ENCODE measurements around the gene B3GNT2. TPM values are rescaled to one million over a fixed set of nuclear protein-coding genes. Genes with fewer than 3 reads are reported as not detected.

The B3GNT2 gene
- total and polyA plus RNA-seq, 3 experiments from 2014 or later, result 30.1 to 62.1 (median 30.9) TPM

GRCh38 chr2:62209427-62209991 is 13.6 kb downstream of the B3GNT2 start:
- Mint-ChIP-seq H3K4me3 (peak overlapping the region; percentile 19 to 88 (median 69)), H3K27me3 (no peaks in the 10 kb centered on the region), H3K36me3 (peaks cover 12 to 36% (median 16%) of the 10 kb centered on the region in 3 donors), H3K27ac (peak overlapping the region; percentile 86 to 98 (median 95)), H3K4me1 (peaks cover 98 to 100% (median 99%) of the 10 kb centered on the region in 3 donors), H3K9me3 (peaks cover 0 to 8% (median 3%) of the 10 kb centered on the region in 5 donors)
- Histone ChIP-seq H3K4me1 (ENCODE audit: insufficient read depth, low read length) (peaks cover 79% of the 10 kb centered on the region), H3K36me3 (ENCODE audit: insufficient read depth, low read length) (no peaks in the 10 kb centered on the region), H3K4me3 (ENCODE audit: low read length) (no peak overlapping the region), H3K27me3 (ENCODE audit: insufficient read depth, low read length, poor library complexity, severe bottlenecking) (no peaks in the 10 kb centered on the region), H3K27ac (ENCODE audit: low read depth, low read length) (peak overlapping the region; percentile 44), H3K9me3 (ENCODE audit: low read length) (peaks cover 7% of the 10 kb centered on the region)
- no peak for DNase-seq
- ChIA-PET POLR2A (interaction anchor here (0.6 to 1.5 kb wide), 3 partner anchors 9 to 14 kb away, joined by 3 to 7 read pairs (median 5); partner anchors contain the start of gene B3GNT2), CTCF (interaction anchor here (0.7 to 1.9 kb wide), 5 partner anchors 9 to 13 kb away, joined by 3 to 7 read pairs (median 3); no protein-coding TSS in a partner anchor)

DNA sequence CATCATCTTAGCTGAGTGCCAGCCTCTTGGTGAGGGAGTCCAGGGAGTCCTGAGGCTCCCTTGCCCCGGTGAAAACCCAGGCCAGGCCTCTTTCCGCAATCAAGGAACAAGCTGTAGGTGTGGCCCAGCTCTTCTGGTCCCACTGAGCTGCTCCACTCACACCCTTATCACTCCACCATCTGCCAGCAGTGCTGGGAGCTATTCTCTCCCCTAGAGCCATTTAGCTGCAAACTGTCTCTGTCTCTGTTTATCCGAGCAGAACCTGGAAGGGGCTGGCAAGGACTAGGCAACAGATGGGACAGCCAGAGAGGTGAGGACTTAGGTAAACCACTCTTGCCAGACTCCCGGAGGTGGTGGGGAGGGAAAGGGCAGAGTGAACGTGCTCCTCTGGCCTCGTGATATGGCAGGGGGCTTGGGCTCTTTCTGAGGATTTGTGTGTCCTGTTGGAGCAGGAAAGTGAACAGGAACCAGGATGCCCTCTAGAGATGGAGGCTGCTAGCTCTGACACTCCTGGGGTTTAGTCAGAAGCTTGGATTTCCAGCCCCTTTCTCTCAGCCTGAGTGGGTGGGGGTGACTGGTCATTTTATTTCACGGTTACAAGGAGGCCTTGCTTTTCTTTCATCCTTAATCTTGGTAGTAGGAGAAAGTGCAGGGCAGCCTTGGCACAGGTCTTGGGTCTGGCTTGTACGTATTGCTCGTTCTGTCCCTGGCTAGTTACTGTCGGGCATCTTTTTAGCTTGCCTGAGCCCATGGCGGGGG is 19.6 kb downstream of the B3GNT2 start:
- Mint-ChIP-seq H3K4me3 (peak overlapping the region in 6 of 7 donors; percentile 54 to 78 (median 59)), H3K9me3 (peaks cover 0 to 8% (median 3%) of the 10 kb centered on the region in 5 donors), H3K4me1 (peaks cover 99 to 100% (median 100%) of the 10 kb centered on the region in 3 donors), H3K36me3 (peaks cover 12 to 32% (median 16%) of the 10 kb centered on the region in 3 donors), H3K27ac (peak overlapping the region; percentile 39 to 98 (median 94)), H3K27me3 (no peaks in the 10 kb centered on the region)
- peaks cover 86% of the 10 kb centered on the region for H3K4me1 ChIP-seq (ENCODE audit: insufficient read depth, low read length)
- DNase-seq, result no peak
- H3K27ac ChIP-seq (ENCODE audit: low read depth, low read length), result peak overlapping the region; percentile 25
- H3K27me3 ChIP-seq (ENCODE audit: insufficient read depth, low read length, poor library complexity, severe bottlenecking), result no peaks in the 10 kb centered on the region
- POLR2A ChIA-PET, result interaction anchor here (0.9 kb wide), 1 partner anchor 18 kb away, joined by 3 read pairs; no protein-coding TSS in a partner anchor
- no peaks in the 10 kb centered on the region for H3K36me3 ChIP-seq (ENCODE audit: insufficient read depth, low read length)
- H3K9me3 ChIP-seq (ENCODE audit: low read length), result peaks cover 7% of the 10 kb centered on the region
- CTCF ChIA-PET, result interaction anchor here (0.9 to 2.4 kb wide), 2 partner anchors 15 to 87 kb away, joined by 3 to 9 read pairs; no protein-coding TSS in a partner anchor
- H3K4me3 ChIP-seq (ENCODE audit: low read length), result no peak overlapping the region

DNA sequence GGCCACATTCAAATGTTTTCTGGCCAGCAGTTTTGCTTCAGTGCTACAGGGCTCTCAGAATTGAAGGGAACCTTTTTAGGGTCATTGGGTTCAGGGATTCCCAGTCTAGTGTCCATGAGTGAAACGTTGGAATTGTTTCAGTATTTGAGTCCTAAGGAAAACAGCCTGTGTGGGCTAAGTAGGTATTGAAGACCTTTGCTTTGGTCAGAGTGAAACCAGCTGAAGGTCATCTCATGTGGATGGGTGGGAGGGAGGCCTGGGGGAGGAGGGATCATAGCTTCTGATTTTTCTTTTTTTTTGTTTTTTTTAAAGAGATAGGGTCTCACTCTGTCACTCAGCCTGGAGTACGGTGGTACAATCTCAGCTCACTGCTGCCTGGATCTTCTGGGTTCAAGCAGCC is 20.2 kb downstream of the B3GNT2 start:
- Mint-ChIP-seq H3K36me3 (peaks cover 12 to 30% (median 16%) of the 10 kb centered on the region in 3 donors), H3K4me1 (peaks cover 100% of the 10 kb centered on the region in 3 donors), H3K27me3 (no peaks in the 10 kb centered on the region), H3K27ac (peak overlapping the region; percentile 39 to 98 (median 94)), H3K9me3 (peaks cover 0 to 8% (median 3%) of the 10 kb centered on the region in 5 donors), H3K4me3 (peak overlapping the region in 6 of 7 donors; percentile 45 to 78 (median 68))
- DNase-seq, result no peak
- Histone ChIP-seq H3K4me1 (ENCODE audit: insufficient read depth, low read length) (peaks cover 92% of the 10 kb centered on the region), H3K4me3 (ENCODE audit: low read length) (no peak overlapping the region), H3K9me3 (ENCODE audit: low read length) (peaks cover 7% of the 10 kb centered on the region), H3K36me3 (ENCODE audit: insufficient read depth, low read length) (no peaks in the 10 kb centered on the region), H3K27me3 (ENCODE audit: insufficient read depth, low read length, poor library complexity, severe bottlenecking) (no peaks in the 10 kb centered on the region), H3K27ac (ENCODE audit: low read depth, low read length) (no peak overlapping the region)
- POLR2A ChIA-PET, result interaction anchor here (0.9 to 1.4 kb wide), 3 partner anchors 19 to 98 kb away, joined by 3 to 4 read pairs (median 3); no protein-coding TSS in a partner anchor
- CTCF ChIA-PET, result interaction anchor here (2.4 kb wide), 1 partner anchor 15 kb away, joined by 9 read pairs; no protein-coding TSS in a partner anchor

DNA sequence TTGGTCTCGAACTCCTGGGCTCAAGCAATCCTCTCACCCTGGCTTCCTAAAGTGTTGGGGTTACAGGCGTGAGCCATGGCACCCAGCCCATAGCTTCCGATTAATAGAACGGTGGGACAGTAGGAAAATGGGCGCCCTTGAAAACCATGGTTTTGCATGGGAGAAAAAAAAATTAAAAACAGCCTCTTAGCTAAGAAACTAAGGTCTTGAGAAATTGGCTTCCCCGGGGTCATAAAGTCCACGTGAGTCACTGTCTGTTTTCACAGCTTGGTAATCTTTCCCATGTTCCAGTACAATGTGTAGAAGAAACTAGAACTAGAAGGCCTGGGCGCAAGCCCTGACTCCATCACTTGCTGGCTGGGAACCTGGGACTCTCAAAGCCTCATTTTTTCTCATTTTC is 20.7 kb downstream of the B3GNT2 start:
- Histone ChIP-seq H3K27me3 (ENCODE audit: insufficient read depth, low read length, poor library complexity, severe bottlenecking) (no peaks in the 10 kb centered on the region), H3K4me3 (ENCODE audit: low read length) (no peak overlapping the region), H3K9me3 (ENCODE audit: low read length) (peaks cover 6% of the 10 kb centered on the region), H3K36me3 (ENCODE audit: insufficient read depth, low read length) (no peaks in the 10 kb centered on the region), H3K27ac (ENCODE audit: low read depth, low read length) (no peak overlapping the region), H3K4me1 (ENCODE audit: insufficient read depth, low read length) (peaks cover 97% of the 10 kb centered on the region)
- Mint-ChIP-seq H3K27me3 (no peaks in the 10 kb centered on the region), H3K4me1 (peaks cover 99 to 100% (median 100%) of the 10 kb centered on the region in 3 donors), H3K4me3 (peak overlapping the region; percentile 19 to 78 (median 67)), H3K9me3 (peaks cover 0 to 8% (median 3%) of the 10 kb centered on the region in 5 donors), H3K27ac (peak overlapping the region; percentile 83 to 98 (median 95)), H3K36me3 (peaks cover 7 to 26% (median 13%) of the 10 kb centered on the region in 3 donors)
- ChIA-PET POLR2A (interaction anchor here (0.9 to 1.4 kb wide), 3 partner anchors 19 to 97 kb away, joined by 3 to 4 read pairs (median 3); no protein-coding TSS in a partner anchor), CTCF (interaction anchor here (2.4 kb wide), 1 partner anchor 16 kb away, joined by 9 read pairs; no protein-coding TSS in a partner anchor)
- no peak for DNase-seq

DNA sequence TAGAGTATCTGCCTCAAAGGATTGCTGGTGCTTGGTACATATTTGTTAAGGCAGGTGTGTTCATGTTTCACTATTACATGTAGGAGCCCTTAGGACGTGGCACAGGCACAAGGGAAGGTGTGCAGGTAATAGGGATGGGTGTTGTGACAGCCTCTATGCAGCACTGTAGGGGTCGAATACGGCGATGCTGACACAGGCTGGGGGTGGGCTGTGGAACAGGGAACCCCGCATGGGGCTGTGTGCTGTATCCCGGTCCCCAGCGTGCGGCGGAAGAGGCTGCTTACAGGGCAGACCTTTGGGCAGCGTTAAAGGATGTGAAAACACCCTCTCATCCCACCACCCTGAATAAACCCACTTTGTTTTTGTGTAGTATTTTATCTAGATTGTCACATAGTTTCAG is 21.5 kb downstream of the B3GNT2 start:
- CTCF ChIA-PET, result interaction anchor here (0.7 to 1.6 kb wide), 2 partner anchors 17 to 19 kb away, joined by 3 read pairs; no protein-coding TSS in a partner anchor
- peaks cover 0 to 24% (median 6%) of the 10 kb centered on the region in 3 donors for H3K36me3 Mint-ChIP-seq
- peak overlapping the region; percentile 83 to 98 (median 94) for H3K27ac Mint-ChIP-seq

GRCh38 chr2:62217970-62218369 is 22.1 kb downstream of the B3GNT2 start:
- Mint-ChIP-seq H3K4me3 (peak overlapping the region in 6 of 7 donors; percentile 5 to 73 (median 68)), H3K27me3 (no peaks in the 10 kb centered on the region), H3K27ac (peak overlapping the region in 7 of 8 donors; percentile 88 to 98 (median 95)), H3K9me3 (no peaks in the 10 kb centered on the region), H3K4me1 (peaks cover 99 to 100% (median 100%) of the 10 kb centered on the region in 3 donors), H3K36me3 (peaks cover 5 to 25% (median 12%) of the 10 kb centered on the region in 3 donors)
- ChIA-PET POLR2A (interaction anchor here (1.2 kb wide), 1 partner anchor 22 kb away, joined by 3 read pairs; the partner anchor contains the start of gene B3GNT2), CTCF (interaction anchor here (0.7 to 1.6 kb wide), 3 partner anchors 9 to 19 kb away, joined by 3 read pairs; no protein-coding TSS in a partner anchor)
- no peaks in the 10 kb centered on the region for H3K9me3 ChIP-seq (ENCODE audit: low read length)
- DNase-seq, result no peak
- no peak overlapping the region for H3K4me3 ChIP-seq (ENCODE audit: low read length)
- no peak overlapping the region for H3K27ac ChIP-seq (ENCODE audit: low read depth, low read length)
- H3K27me3 ChIP-seq (ENCODE audit: insufficient read depth, low read length, poor library complexity, severe bottlenecking), result no peaks in the 10 kb centered on the region
- H3K36me3 ChIP-seq (ENCODE audit: insufficient read depth, low read length), result no peaks in the 10 kb centered on the region
- H3K4me1 ChIP-seq (ENCODE audit: insufficient read depth, low read length), result peaks cover 99% of the 10 kb centered on the region

More for the DNA sequence above, 21.5 kb downstream of the B3GNT2 start:
- H3K9me3 ChIP-seq (ENCODE audit: low read length), result no peaks in the 10 kb centered on the region
- no peaks in the 10 kb centered on the region for H3K27me3 Mint-ChIP-seq
- POLR2A ChIA-PET, result interaction anchor here (1.4 kb wide), 1 partner anchor 86 kb away, joined by 3 read pairs; no protein-coding TSS in a partner anchor
- H3K4me3 Mint-ChIP-seq, result peak overlapping the region; percentile 19 to 78 (median 68)
- H3K27ac ChIP-seq (ENCODE audit: low read depth, low read length), result no peak overlapping the region
- H3K36me3 ChIP-seq (ENCODE audit: insufficient read depth, low read length), result no peaks in the 10 kb centered on the region
- H3K9me3 Mint-ChIP-seq, result peaks cover 0 to 1% (median 0%) of the 10 kb centered on the region in 5 donors
- DNase-seq, result no peak
- no peak overlapping the region for H3K4me3 ChIP-seq (ENCODE audit: low read length)
- peaks cover 99 to 100% (median 100%) of the 10 kb centered on the region in 3 donors for H3K4me1 Mint-ChIP-seq
- peaks cover 99% of the 10 kb centered on the region for H3K4me1 ChIP-seq (ENCODE audit: insufficient read depth, low read length)
- H3K27me3 ChIP-seq (ENCODE audit: insufficient read depth, low read length, poor library complexity, severe bottlenecking), result no peaks in the 10 kb centered on the region

GRCh38 chr2:62219407-62220159 is 23.7 kb downstream of the B3GNT2 start:
- ChIA-PET CTCF (interaction anchor here (1.1 to 1.5 kb wide), 3 partner anchors 11 to 22 kb away, joined by 3 read pairs; no protein-coding TSS in a partner anchor), POLR2A (interaction anchor here (0.6 to 1.2 kb wide), 2 partner anchors 20 to 23 kb away, joined by 3 read pairs; partner anchors contain the start of gene B3GNT2)
- Histone ChIP-seq H3K4me3 (ENCODE audit: low read length) (no peak overlapping the region), H3K36me3 (ENCODE audit: insufficient read depth, low read length) (peaks cover 3% of the 10 kb centered on the region), H3K9me3 (ENCODE audit: low read length) (no peaks in the 10 kb centered on the region), H3K27ac (ENCODE audit: low read depth, low read length) (no peak overlapping the region), H3K27me3 (ENCODE audit: insufficient read depth, low read length, poor library complexity, severe bottlenecking) (no peaks in the 10 kb centered on the region), H3K4me1 (ENCODE audit: insufficient read depth, low read length) (peaks cover 87% of the 10 kb centered on the region)
- Mint-ChIP-seq H3K9me3 (no peaks in the 10 kb centered on the region), H3K36me3 (peaks cover 12 to 26% (median 13%) of the 10 kb centered on the region in 3 donors), H3K27me3 (no peaks in the 10 kb centered on the region), H3K4me3 (peak overlapping the region in 6 of 7 donors; percentile 36 to 71 (median 48)), H3K27ac (peak overlapping the region; percentile 92 to 98 (median 95)), H3K4me1 (peaks cover 95 to 96% (median 95%) of the 10 kb centered on the region in 3 donors)
- no peak for DNase-seq
